A549 (cell line): ENCODE data around the gene HDAC5. TPM values are rescaled to one million over a fixed set of nuclear protein-coding genes. Genes with fewer than 3 reads are reported as not detected.

ENCODE experiments used
- ATOH8 ChIP-seq: fragments of 250-450 bp; sonication (Bioruptor Pico); IDR thresholded peaks from 2 replicates; pipeline ENCODE4 v1.5.0; 2020; ENCODE audit warnings: low read depth, mild to moderate bottlenecking, moderate library complexity
- CEBPB ChIP-seq, 2 experiments: fragments of >200 bp in 1 of 2; sonication (Bioruptor Twin) in 1 of 2; formaldehyde crosslinking in 1 of 2; IDR thresholded peaks; 2 replicates each; pipeline ENCODE4 v1.6.1; 2012 to 2016
- CHD2 ChIP-seq: fragments of 150-350 bp; IDR thresholded peaks from 2 replicates; pipeline ENCODE4 v1.6.1; 2014; ENCODE audit warnings: low read length; ENCODE audit not compliant: partially characterized antibody
- EHF ChIP-seq: fragments of 250-450 bp; sonication (Bioruptor Pico); IDR thresholded peaks from 2 replicates; pipeline ENCODE4 v1.5.0; 2020; ENCODE audit warnings: mild to moderate bottlenecking
- EP300 ChIP-seq, 2 experiments: fragments of >200 bp; sonication (Bioruptor Twin); formaldehyde crosslinking; IDR thresholded peaks; 2 replicates in 1 of 2; 3 replicates in 1 of 2; pipeline ENCODE4 v1.6.1; 2016 to 2017
- ESRRA ChIP-seq: fragments of 150-350 bp; IDR thresholded peaks from 2 replicates; pipeline ENCODE4 v1.6.1; 2014; ENCODE audit warnings: mild to moderate bottlenecking, low read length, borderline replicate concordance
- FOSL2 ChIP-seq, 2 experiments: fragments of 450-650 bp in 1 of 2; fragments of >200 bp in 1 of 2; sonication (Bioruptor Twin) in 1 of 2; formaldehyde crosslinking; IDR thresholded peaks; 2 replicates each; pipeline versions ENCODE4 v1.5.0 to v1.6.1; 2016 to 2020; ENCODE audit warnings: mild to moderate bottlenecking in 1 of 2, moderate library complexity in 1 of 2
- GATA3 ChIP-seq: IDR thresholded peaks from 2 replicates; pipeline ENCODE4 v1.6.1; 2012; ENCODE audit warnings: borderline replicate concordance
- HDAC2 ChIP-seq: fragments of 200-600 bp; sonication (generic); IDR thresholded peaks from 2 replicates; pipeline ENCODE4 v1.6.1; 2016
- HEYL ChIP-seq: fragments of 250-450 bp; sonication (Bioruptor Pico); IDR thresholded peaks from 2 replicates; pipeline ENCODE4 v1.8.0; 2021; ENCODE audit warnings: mild to moderate bottlenecking, moderate library complexity
- HOXB5 ChIP-seq: fragments of 250-450 bp; sonication (Bioruptor Pico); IDR thresholded peaks from 2 replicates; pipeline ENCODE4 v1.5.0; 2020; ENCODE audit warnings: mild to moderate bottlenecking, moderate library complexity
- KDM1A ChIP-seq: fragments of 200-600 bp; sonication (generic); IDR thresholded peaks from 2 replicates; pipeline ENCODE4 v1.6.1; 2016; ENCODE audit warnings: low read depth, mild to moderate bottlenecking
- MAFK ChIP-seq: fragments of 450-650 bp; IDR thresholded peaks from 2 replicates; pipeline ENCODE4 v1.6.1; 2014; ENCODE audit not compliant: partially characterized antibody
- MAX ChIP-seq: IDR thresholded peaks from 2 replicates; pipeline ENCODE4 v1.6.1; 2012
- MAZ ChIP-seq: fragments of 150-350 bp; IDR thresholded peaks from 2 replicates; pipeline ENCODE4 v1.6.1; 2014; ENCODE audit warnings: antibody characterized with exemption, low read depth, low read length, borderline replicate concordance
- MYC ChIP-seq: IDR thresholded peaks from 2 replicates; pipeline ENCODE4 v1.6.1; 2012; ENCODE audit warnings: mild to moderate bottlenecking, inconsistent platforms, low read length, improper control_type of control experiment, borderline replicate concordance
- NR3C1 ChIP-seq: fragments of >200 bp; sonication (Bioruptor Twin); formaldehyde crosslinking; IDR thresholded peaks from 3 replicates; pipeline ENCODE4 v1.6.1; 2017
- PHF8 ChIP-seq: fragments of 200-600 bp; sonication (generic); IDR thresholded peaks from 2 replicates; pipeline ENCODE4 v1.6.1; 2016; ENCODE audit warnings: low read depth, mild to moderate bottlenecking, antibody characterized with exemption, moderate library complexity, borderline replicate concordance
- POLR2A ChIP-seq: IDR thresholded peaks from 2 replicates; pipeline ENCODE4 v1.6.1; 2012; ENCODE audit warnings: mild to moderate bottlenecking, low read length
- POLR2AphosphoS2 ChIP-seq: conservative IDR thresholded peaks from 2 replicates; pipeline ENCODE4 v1.6.1; 2012; ENCODE audit warnings: low read length, improper control_type of control experiment, inconsistent platforms
- RARB ChIP-seq: fragments of 250-450 bp; sonication (Bioruptor Pico); IDR thresholded peaks from 2 replicates; pipeline ENCODE4 v1.8.0; 2021; ENCODE audit warnings: mild to moderate bottlenecking, moderate library complexity
- RFX5 ChIP-seq: fragments of 450-650 bp; IDR thresholded peaks from 2 replicates; pipeline ENCODE4 v1.7.1; 2014; ENCODE audit warnings: antibody characterized with exemption, mild to moderate bottlenecking, moderate library complexity
- SREBF2 ChIP-seq: fragments of 450-650 bp; IDR thresholded peaks from 2 replicates; pipeline ENCODE4 v1.6.1; 2014; ENCODE audit warnings: mild to moderate bottlenecking, moderate library complexity
- TFCP2L1 ChIP-seq: fragments of 250-450 bp; sonication (Bioruptor Pico); IDR thresholded peaks from 2 replicates; pipeline ENCODE4 v1.5.0; 2021; ENCODE audit warnings: mild to moderate bottlenecking
- ZC3H11A ChIP-seq: fragments of 450-650 bp; IDR thresholded peaks from 2 replicates; pipeline ENCODE4 v1.6.1; 2014; ENCODE audit warnings: antibody characterized with exemption, mild to moderate bottlenecking
- ZFP36 ChIP-seq: fragments of 450-650 bp; IDR thresholded peaks from 2 replicates; pipeline ENCODE4 v1.6.1; 2014; ENCODE audit warnings: borderline replicate concordance; ENCODE audit not compliant: partially characterized antibody
- polyA plus RNA-seq, 4 experiments: library from polyadenylated mRNA; depleted of rRNA in 3 of 4; stranded (reverse); fragments of >200 nt; fragmentation: RNase III in 1 of 4; extraction: RNeasy Plus Mini Kit Qiagen cat#74134 plus additional on column Dnase treatment in 1 of 4; gene quantifications; 2 replicates in 3 of 4; 3 replicates in 1 of 4; pipeline ENCODE4 v1.2.3, GENCODE V29; 2011 to 2017
- TF ChIP-seq, protein P1 (sequence below): IDR thresholded peaks from 2 replicates; pipeline ENCODE4 v1.6.1; 2012; ENCODE audit warnings: low read depth, borderline replicate concordance
- TF ChIP-seq, protein P2 (sequence below): fragments of >200 bp; sonication (Bioruptor Twin); formaldehyde crosslinking; IDR thresholded peaks from 3 replicates; pipeline ENCODE4 v1.5.1; 2016
- TF ChIP-seq, protein P3 (sequence below): fragments of 450-650 bp; IDR thresholded peaks from 2 replicates; pipeline ENCODE4 v1.6.1; 2014; ENCODE audit warnings: antibody characterized with exemption
- TF ChIP-seq, protein P4 (sequence below): fragments of >200 bp; sonication (Bioruptor Twin); formaldehyde crosslinking; IDR thresholded peaks from 3 replicates; pipeline ENCODE4 v1.6.1; 2016

HDAC5 gene
- polyA plus RNA-seq, 2 of the 4 experiments (the other 2 are of a cell fraction): 3.1 to 7.1 TPM

DNA sequence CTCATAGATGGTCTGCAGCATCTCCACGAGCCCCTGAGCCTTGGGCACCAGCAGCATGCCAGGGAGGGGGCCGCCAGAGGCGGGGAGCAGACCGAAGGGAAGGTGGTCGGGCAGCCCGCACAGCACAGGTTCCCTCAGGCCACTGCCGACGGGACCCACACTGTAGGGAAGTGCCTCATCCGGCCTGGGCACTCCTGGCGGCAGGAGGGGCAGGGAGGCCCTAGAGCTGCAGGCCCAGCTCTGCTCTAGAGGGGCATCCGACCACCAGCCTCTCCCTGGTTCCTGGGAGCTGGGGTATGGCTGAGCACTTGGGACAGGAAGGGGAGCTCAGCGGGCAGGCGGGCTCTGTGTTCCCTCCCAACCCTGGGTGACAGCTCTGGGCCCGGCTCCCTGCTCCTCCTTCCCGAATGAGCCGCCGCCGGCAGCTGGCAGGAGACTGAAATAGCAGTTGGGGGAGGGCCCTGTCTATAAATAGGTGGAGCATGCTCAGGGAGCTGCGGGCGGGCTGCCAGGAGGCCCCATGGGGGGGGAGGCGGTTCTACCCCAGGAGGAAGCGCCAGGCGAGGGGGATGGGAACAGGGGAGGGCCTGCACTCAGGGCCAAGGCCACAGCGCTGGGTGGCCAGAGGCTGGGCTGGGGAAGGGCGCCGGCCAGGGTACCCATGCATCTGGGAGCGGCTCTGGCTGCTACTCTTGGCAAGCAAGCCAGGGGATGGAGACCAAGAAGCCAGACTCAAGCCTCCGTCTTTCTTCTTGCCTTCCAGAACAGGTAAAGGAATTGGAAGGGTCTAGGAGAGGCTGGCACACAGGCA lies 12.4 kb downstream of the HDAC5 start (continued):
- TF ChIP-seq FOSL2 (IDR thresholded peaks at IDR 0.05): no peak
- TF ChIP-seq FOSL2 (CRISPR knock-in tag; IDR thresholded peaks at IDR 0.05): no peak
- TF ChIP-seq RARB (CRISPR knock-in tag): no peak
- no peak for TF ChIP-seq POLR2AphosphoS2
- no peak for TF ChIP-seq ATOH8
- no peak for TF ChIP-seq MYC
- no peak for TF ChIP-seq EHF (CRISPR knock-in tag)
- no peak for TF ChIP-seq RFX5
- TF ChIP-seq HDAC2: no peak
- TF ChIP-seq HEYL: no peak
- no peak for TF ChIP-seq CHD2
- TF ChIP-seq EP300 (IDR thresholded peaks at IDR 0.05): peak in 1 of 2 experiments; percentile 37; a peak in 2 of 5 replicates
- TF ChIP-seq, protein P1, sequence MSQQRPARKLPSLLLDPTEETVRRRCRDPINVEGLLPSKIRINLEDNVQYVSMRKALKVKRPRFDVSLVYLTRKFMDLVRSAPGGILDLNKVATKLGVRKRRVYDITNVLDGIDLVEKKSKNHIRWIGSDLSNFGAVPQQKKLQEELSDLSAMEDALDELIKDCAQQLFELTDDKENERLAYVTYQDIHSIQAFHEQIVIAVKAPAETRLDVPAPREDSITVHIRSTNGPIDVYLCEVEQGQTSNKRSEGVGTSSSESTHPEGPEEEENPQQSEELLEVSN: no peak
- no peak for TF ChIP-seq ZC3H11A
- TF ChIP-seq, protein P2, sequence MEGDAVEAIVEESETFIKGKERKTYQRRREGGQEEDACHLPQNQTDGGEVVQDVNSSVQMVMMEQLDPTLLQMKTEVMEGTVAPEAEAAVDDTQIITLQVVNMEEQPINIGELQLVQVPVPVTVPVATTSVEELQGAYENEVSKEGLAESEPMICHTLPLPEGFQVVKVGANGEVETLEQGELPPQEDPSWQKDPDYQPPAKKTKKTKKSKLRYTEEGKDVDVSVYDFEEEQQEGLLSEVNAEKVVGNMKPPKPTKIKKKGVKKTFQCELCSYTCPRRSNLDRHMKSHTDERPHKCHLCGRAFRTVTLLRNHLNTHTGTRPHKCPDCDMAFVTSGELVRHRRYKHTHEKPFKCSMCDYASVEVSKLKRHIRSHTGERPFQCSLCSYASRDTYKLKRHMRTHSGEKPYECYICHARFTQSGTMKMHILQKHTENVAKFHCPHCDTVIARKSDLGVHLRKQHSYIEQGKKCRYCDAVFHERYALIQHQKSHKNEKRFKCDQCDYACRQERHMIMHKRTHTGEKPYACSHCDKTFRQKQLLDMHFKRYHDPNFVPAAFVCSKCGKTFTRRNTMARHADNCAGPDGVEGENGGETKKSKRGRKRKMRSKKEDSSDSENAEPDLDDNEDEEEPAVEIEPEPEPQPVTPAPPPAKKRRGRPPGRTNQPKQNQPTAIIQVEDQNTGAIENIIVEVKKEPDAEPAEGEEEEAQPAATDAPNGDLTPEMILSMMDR: no peak
- no peak for TF ChIP-seq MAFK
- TF ChIP-seq, protein P3, sequence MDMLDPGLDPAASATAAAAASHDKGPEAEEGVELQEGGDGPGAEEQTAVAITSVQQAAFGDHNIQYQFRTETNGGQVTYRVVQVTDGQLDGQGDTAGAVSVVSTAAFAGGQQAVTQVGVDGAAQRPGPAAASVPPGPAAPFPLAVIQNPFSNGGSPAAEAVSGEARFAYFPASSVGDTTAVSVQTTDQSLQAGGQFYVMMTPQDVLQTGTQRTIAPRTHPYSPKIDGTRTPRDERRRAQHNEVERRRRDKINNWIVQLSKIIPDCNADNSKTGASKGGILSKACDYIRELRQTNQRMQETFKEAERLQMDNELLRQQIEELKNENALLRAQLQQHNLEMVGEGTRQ: no peak
- peak; percentile 62 for TF ChIP-seq MAX
- TF ChIP-seq CEBPB (IDR thresholded peaks at IDR 0.05): no peak
- TF ChIP-seq, protein P4, sequence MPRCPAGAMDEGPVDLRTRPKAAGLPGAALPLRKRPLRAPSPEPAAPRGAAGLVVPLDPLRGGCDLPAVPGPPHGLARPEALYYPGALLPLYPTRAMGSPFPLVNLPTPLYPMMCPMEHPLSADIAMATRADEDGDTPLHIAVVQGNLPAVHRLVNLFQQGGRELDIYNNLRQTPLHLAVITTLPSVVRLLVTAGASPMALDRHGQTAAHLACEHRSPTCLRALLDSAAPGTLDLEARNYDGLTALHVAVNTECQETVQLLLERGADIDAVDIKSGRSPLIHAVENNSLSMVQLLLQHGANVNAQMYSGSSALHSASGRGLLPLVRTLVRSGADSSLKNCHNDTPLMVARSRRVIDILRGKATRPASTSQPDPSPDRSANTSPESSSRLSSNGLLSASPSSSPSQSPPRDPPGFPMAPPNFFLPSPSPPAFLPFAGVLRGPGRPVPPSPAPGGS: peak; percentile 54; the same call in 1 of the 3 replicates
- TF ChIP-seq ZFP36: no peak
- no peak for TF ChIP-seq POLR2A
- peak; percentile 50; the same call in 1 of the 2 replicates for TF ChIP-seq GATA3
- no peak for TF ChIP-seq NR3C1
- TF ChIP-seq ESRRA: no peak
- TF ChIP-seq MAZ: no peak
- no peak for TF ChIP-seq PHF8
- TF ChIP-seq TFCP2L1: no peak
- 0 out of 2 replicates have a peak, but pooled peaks have one; percentile 17 for TF ChIP-seq HOXB5 (CRISPR knock-in tag)
- TF ChIP-seq SREBF2: no peak
- no peak for TF ChIP-seq KDM1A
